GM21360 (cell line): Measurements from ENCODE around the gene UPK1A.
"Not testable (repeated sequence)": the region's sequence is repeated elsewhere in the genome, so short reads cannot be mapped to it uniquely, and the experiment has no call there.

ENCODE experiments used
- ATAC-seq: cut with Tn5 transposase; IDR thresholded peaks from one replicate; pipeline ENCODE4 v1.9.1; 2021; ENCODE audit warnings: mild to moderate bottlenecking, moderate library complexity; ENCODE audit not compliant: unreplicated experiment

UPK1A gene

GRCh38 chr19:35716801-35717664 is 50.7 kb downstream of the UPK1A start:
- peak; percentile 43 for ATAC-seq

DNA sequence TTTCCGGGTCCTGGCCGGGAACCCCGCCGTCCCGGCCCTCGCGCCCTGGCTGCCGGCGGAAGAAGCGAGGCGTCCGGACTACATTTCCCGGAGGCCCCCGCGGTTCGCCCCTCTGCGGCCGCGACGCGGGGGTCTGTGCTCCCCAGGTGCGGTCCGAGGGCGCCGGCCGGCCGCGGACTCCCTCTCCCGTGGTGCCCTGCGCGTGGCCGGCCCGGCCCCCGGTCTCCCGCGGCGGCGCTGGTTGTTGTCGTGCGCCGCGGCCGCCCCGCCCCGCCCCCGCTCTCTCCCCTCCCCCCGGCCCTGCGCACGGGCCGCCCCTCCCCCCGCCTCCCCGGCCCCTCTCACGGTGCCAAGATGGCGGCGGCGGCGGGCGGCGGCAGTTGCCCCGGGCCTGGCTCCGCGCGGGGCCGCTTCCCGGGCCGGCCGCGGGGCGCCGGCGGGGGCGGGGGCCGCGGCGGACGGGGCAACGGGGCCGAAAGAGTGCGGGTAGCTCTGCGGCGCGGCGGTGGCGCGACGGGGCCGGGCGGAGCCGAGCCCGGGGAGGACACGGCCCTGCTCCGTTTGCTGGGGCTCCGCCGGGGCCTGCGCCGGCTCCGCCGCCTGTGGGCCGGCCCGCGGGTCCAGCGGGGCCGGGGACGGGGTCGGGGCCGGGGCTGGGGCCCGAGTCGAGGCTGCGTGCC is 51.5 kb downstream of the UPK1A start, which contains the start of gene KMT2B:
KMT2B (plus strand) TSS at position 339 of the 680 bp plus-strand sequence; CDS start at position 355, 16 bp downstream.
- ATAC-seq: peak; percentile 44

- ATAC-seq: peak; percentile 1
Measured at GRCh38 chr19:35718345-35719041, 52.2 kb downstream of the UPK1A start.

GRCh38 chr19:35719402-35720162 is 53.3 kb downstream of the UPK1A start:
- no peak for ATAC-seq

- no peak for ATAC-seq
Measured at GRCh38 chr19:35720163-35720524, 53.8 kb downstream of the UPK1A start.

- ATAC-seq: no peak
Measured at GRCh38 chr19:35720648-35721047, 54.3 kb downstream of the UPK1A start.

GRCh38 chr19:35721374-35721773 is 55.1 kb downstream of the UPK1A start:
- ATAC-seq: no peak

- no peak for ATAC-seq
Measured at GRCh38 chr19:35722461-35722860, 56.1 kb downstream of the UPK1A start.

GRCh38 chr19:35722897-35723296 is 56.6 kb downstream of the UPK1A start:
- ATAC-seq: no peak

- ATAC-seq: no peak
Measured at GRCh38 chr19:35723671-35724070, 57.4 kb downstream of the UPK1A start.

GRCh38 chr19:35724132-35724531 is 57.8 kb downstream of the UPK1A start:
- not testable (repeated sequence) for ATAC-seq

DNA sequence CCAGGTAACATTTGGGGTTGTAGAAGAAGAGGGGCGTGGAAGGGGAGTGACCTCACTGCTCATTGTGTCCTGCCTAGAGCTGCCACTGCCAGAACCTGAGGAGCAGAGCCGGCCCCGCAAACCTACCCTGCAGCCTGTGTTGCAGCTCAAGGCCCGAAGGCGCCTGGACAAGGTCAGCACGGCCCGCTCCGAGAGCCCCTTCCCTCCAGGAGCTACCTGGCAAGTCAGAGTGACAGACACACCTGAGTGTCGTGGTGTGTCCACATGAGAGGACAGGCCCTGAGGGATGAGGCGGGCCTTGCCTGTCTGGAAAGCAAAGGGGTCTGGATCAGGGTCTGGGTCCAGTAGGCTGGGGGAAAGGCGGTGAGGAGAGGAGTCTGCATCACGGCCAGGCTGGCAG is 58.2 kb downstream of the UPK1A start:
- no peak for ATAC-seq

- ATAC-seq: no peak
Measured at GRCh38 chr19:35725216-35725861, 59.0 kb downstream of the UPK1A start.

DNA sequence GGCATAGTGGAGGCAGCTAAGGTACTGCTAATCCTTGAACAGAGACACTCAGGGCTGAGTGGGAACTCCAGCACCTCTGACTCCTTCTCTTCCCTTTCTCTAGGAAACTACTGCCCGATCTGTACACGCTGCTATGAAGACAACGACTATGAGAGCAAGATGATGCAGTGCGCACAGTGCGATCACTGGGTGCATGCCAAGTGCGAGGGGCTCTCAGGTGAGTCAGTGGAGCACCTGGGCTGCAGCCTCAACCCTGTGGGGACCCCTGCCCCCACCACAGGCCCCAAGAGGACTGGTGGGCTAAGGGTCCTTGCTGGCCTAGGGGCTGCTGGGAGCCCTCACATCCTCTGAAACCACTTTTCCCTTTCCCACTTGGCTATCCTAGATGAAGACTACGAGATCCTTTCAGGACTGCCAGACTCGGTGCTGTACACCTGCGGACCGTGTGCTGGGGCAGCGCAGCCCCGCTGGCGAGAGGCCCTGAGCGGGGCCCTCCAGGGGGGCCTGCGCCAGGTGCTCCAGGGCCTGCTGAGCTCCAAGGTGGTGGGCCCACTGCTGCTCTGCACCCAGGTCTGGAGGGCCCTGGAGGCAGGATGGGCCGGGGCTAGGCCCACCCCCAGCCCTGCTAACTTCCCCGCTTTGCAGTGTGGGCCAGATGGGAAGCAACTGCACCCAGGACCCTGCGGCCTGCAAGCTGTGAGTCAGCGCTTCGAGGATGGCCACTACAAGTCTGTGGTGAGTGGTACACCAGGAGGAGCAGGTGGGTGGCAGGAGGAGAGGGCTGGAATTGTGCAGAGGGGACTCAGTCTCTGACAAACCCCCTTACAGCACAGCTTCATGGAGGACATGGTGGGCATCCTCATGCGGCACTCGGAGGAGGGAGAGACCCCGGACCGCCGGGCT is 61.0 kb downstream of the UPK1A start:
- ATAC-seq: no peak
